AG04450 (cell line): ENCODE measurements around the gene RALGPS1. TPM values are rescaled to one million over a fixed set of nuclear protein-coding genes. Genes with fewer than 3 reads are reported as not detected.

Source experiments
- CTCF ChIA-PET: fragments of 300-600, 350-600 bp; formaldehyde crosslinking; extraction: SDS; loops from one replicate; lab custom pipeline; 2022; ENCODE audit warnings: antibody characterized with exemption, inconsistent platforms; lab: Charles Lee
- POLR2A ChIA-PET: fragments of 350-600 bp; formaldehyde crosslinking; extraction: SDS; loops from one replicate; lab custom pipeline; 2021; ENCODE audit warnings: antibody characterized with exemption, inconsistent platforms; lab: Yijun Ruan, JAX
- DNase-seq: peaks from one replicate; pipeline ENCODE4 v3.0.0-alpha.2; 2011; ENCODE audit warnings: low read depth, low spot score
- H3K27ac ChIP-seq: one replicate; pipeline ENCODE4 v1.5.1; 2012; ENCODE audit warnings: low read depth, low read length, control low read depth
- H3K27me3 ChIP-seq: one replicate; pipeline ENCODE4 v1.6.0; 2012; ENCODE audit warnings: low read length; ENCODE audit not compliant: control insufficient read depth, insufficient read depth
- H3K4me3 ChIP-seq: 2 replicates; pipeline ENCODE4 v1.5.1; 2011; ENCODE audit warnings: mild to moderate bottlenecking, low read depth, low read length, control low read depth
- H3K9me3 ChIP-seq: 2 replicates; pipeline ENCODE4 v1.5.1; 2012; ENCODE audit warnings: low read length; ENCODE audit not compliant: control insufficient read depth, insufficient read depth
- CTCF ChIP-seq: IDR thresholded peaks from 2 replicates; pipeline ENCODE4 v1.5.1; 2011; ENCODE audit warnings: low read depth, low read length, control low read depth, inconsistent platforms
- polyA plus RNA-seq: library from polyadenylated mRNA; depleted of rRNA; stranded (reverse); fragments of >200 nt; gene quantifications from 2 replicates; pipeline ENCODE4 v1.2.3, GENCODE V29; 2011

The RALGPS1 gene
- polyA plus RNA-seq, 1 experiment: 4.6 TPM

- TF ChIP-seq CTCF: no peak
- no peak for DNase-seq
- CTCF ChIA-PET: interaction anchor here (0.6 to 1.7 kb wide), 2 partner anchors 263 to 285 kb away, joined by 3 to 9 read pairs; no protein-coding TSS in a partner anchor
- Histone ChIP-seq H3K9me3 (no peaks in the 10 kb centered on the region), H3K27me3 (peaks cover 8% of the 10 kb centered on the region), H3K27ac (no peak overlapping the region), H3K4me3 (no peak overlapping the region)
- POLR2A ChIA-PET: no interaction called here
Measured at GRCh38 chr9:126935630-126936029, 21.0 kb downstream of the RALGPS1 start.

- peaks cover 8% of the 10 kb centered on the region for H3K27me3 ChIP-seq
- DNase-seq: no peak
- H3K9me3 ChIP-seq: no peaks in the 10 kb centered on the region
- no peak overlapping the region for H3K4me3 ChIP-seq
- POLR2A ChIA-PET: no interaction called here
- H3K27ac ChIP-seq: no peak overlapping the region
- CTCF ChIA-PET: interaction anchor here (1.1 to 6.1 kb wide), 2 partner anchors 262 to 422 kb away, joined by 3 to 134 read pairs; no protein-coding TSS in a partner anchor
- no peak for TF ChIP-seq CTCF
Measured at GRCh38 chr9:126937444-126937843, 22.9 kb downstream of the RALGPS1 start.

GRCh38 chr9:126938327-126938726 is 23.7 kb downstream of the RALGPS1 start:
- Histone ChIP-seq H3K27ac (no peak overlapping the region), H3K27me3 (peaks cover 8% of the 10 kb centered on the region), H3K9me3 (no peaks in the 10 kb centered on the region), H3K4me3 (no peak overlapping the region)
- ChIA-PET POLR2A (no interaction called here), CTCF (interaction anchor here (1.1 to 6.1 kb wide), 2 partner anchors 261 to 421 kb away, joined by 3 to 134 read pairs; no protein-coding TSS in a partner anchor)
- no peak for TF ChIP-seq CTCF
- no peak for DNase-seq

- no peak for TF ChIP-seq CTCF
- Histone ChIP-seq H3K4me3 (no peak overlapping the region), H3K27me3 (peaks cover 5% of the 10 kb centered on the region), H3K9me3 (no peaks in the 10 kb centered on the region), H3K27ac (no peak overlapping the region)
- CTCF ChIA-PET: interaction anchor here (0.6 to 6.1 kb wide), 15 partner anchors 14 to 459 kb away, joined by 3 to 134 read pairs (median 4); partner anchors contain the start of gene RALGPS1
- DNase-seq: no peak
- POLR2A ChIA-PET: no interaction called here
Measured at GRCh38 chr9:126939821-126940221, 25.2 kb downstream of the RALGPS1 start.

- POLR2A ChIA-PET: interaction anchor here (1.1 kb wide), 1 partner anchor 180 kb away, joined by 5 read pairs; the partner anchor contains the start of gene ANGPTL2
- CTCF ChIA-PET: interaction anchor here (0.5 to 6.1 kb wide), 11 partner anchors 15 to 257 kb away, joined by 3 to 134 read pairs (median 5); no protein-coding TSS in a partner anchor
- no peak for TF ChIP-seq CTCF
- Histone ChIP-seq H3K27ac (no peak overlapping the region), H3K9me3 (no peaks in the 10 kb centered on the region), H3K4me3 (no peak overlapping the region), H3K27me3 (peaks cover 11% of the 10 kb centered on the region)
- DNase-seq: no peak
Measured at GRCh38 chr9:126942399-126942798, 27.8 kb downstream of the RALGPS1 start.
